ENCODE data around the gene SYNGAP1.

GRCh38 chr6:33453393-33454008 lies 33.6 kb downstream of the SYNGAP1 start:
- TF ChIP-seq, protein P1, sequence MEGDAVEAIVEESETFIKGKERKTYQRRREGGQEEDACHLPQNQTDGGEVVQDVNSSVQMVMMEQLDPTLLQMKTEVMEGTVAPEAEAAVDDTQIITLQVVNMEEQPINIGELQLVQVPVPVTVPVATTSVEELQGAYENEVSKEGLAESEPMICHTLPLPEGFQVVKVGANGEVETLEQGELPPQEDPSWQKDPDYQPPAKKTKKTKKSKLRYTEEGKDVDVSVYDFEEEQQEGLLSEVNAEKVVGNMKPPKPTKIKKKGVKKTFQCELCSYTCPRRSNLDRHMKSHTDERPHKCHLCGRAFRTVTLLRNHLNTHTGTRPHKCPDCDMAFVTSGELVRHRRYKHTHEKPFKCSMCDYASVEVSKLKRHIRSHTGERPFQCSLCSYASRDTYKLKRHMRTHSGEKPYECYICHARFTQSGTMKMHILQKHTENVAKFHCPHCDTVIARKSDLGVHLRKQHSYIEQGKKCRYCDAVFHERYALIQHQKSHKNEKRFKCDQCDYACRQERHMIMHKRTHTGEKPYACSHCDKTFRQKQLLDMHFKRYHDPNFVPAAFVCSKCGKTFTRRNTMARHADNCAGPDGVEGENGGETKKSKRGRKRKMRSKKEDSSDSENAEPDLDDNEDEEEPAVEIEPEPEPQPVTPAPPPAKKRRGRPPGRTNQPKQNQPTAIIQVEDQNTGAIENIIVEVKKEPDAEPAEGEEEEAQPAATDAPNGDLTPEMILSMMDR (conservative IDR thresholded peaks at IDR 0.05 in 1 of 2, IDR thresholded peaks at IDR 0.05 in 1 of 2; ENCODE audit: extremely low read depth in 1 of 2, insufficient read depth in 1 of 2, low read depth in 1 of 2, low read length in 2 of 2) = no peak
- no peak for TF ChIP-seq EZH2 (IDR thresholded peaks at IDR 0.05; ENCODE audit: borderline replicate concordance, low read length)

Measured in mammary epithelial cell (primary cell).